SK-N-SH treated with all-trans-retinoic acid at 6 μM for 48 hours (cell line): ENCODE data around the gene ANKRD29.

ENCODE experiments used
- ARNTL ChIP-seq: fragments of 450-650 bp; formaldehyde crosslinking; IDR thresholded peaks from 2 replicates; pipeline ENCODE4 v1.5.0; 2020; ENCODE audit warnings: low read depth, mild to moderate bottlenecking, moderate library complexity, borderline replicate concordance
- CSRNP3 ChIP-seq: fragments of 250-450 bp; sonication (Bioruptor Pico); IDR thresholded peaks from 2 replicates; pipeline ENCODE4 v1.5.1; 2021; ENCODE audit warnings: mild to moderate bottlenecking, moderate library complexity
- ESRRG ChIP-seq: fragments of 250-450 bp; sonication (Bioruptor Pico); IDR thresholded peaks from 2 replicates; pipeline ENCODE4 v1.6.1; 2021; ENCODE audit warnings: mild to moderate bottlenecking
- GLIS3 ChIP-seq: fragments of 250-450 bp; sonication (Bioruptor Pico); IDR thresholded peaks from 2 replicates; pipeline ENCODE4 v1.5.0; 2020; ENCODE audit warnings: mild to moderate bottlenecking, moderate library complexity
- PPARA ChIP-seq: fragments of 250-450 bp; sonication (Bioruptor Pico); IDR thresholded peaks from 2 replicates; pipeline ENCODE4 v1.5.0; 2020; ENCODE audit warnings: mild to moderate bottlenecking, borderline replicate concordance
- RARB ChIP-seq: fragments of 250-450 bp; sonication (Bioruptor Pico); IDR thresholded peaks from 2 replicates; pipeline ENCODE4 v1.8.0; 2021; ENCODE audit warnings: mild to moderate bottlenecking, moderate library complexity
- TCF4 ChIP-seq: fragments of 250-450 bp; sonication (Bioruptor Pico); IDR thresholded peaks from 2 replicates; pipeline ENCODE4 v1.8.0; 2021; ENCODE audit warnings: mild to moderate bottlenecking, moderate library complexity, borderline replicate concordance
- ZFP3 ChIP-seq: fragments of 250-450 bp; sonication (Bioruptor Pico); IDR thresholded peaks from 2 replicates; pipeline ENCODE4 v1.5.0; 2020; ENCODE audit warnings: mild to moderate bottlenecking, moderate library complexity
- ZFP30 ChIP-seq: fragments of 450-650 bp; formaldehyde crosslinking; IDR thresholded peaks from 2 replicates; pipeline ENCODE4 v1.5.0; 2022; ENCODE audit warnings: mild to moderate bottlenecking, moderate library complexity
- ZNF565 ChIP-seq: fragments of 450-650 bp; formaldehyde crosslinking; conservative IDR thresholded peaks from 2 replicates; pipeline ENCODE4 v1.5.0; 2020; ENCODE audit warnings: low read depth, mild to moderate bottlenecking, moderate library complexity
- ZNF70 ChIP-seq: fragments of 450-650 bp; formaldehyde crosslinking; IDR thresholded peaks from 2 replicates; pipeline ENCODE4 v1.5.0; 2020; ENCODE audit warnings: mild to moderate bottlenecking, moderate library complexity

DNA sequence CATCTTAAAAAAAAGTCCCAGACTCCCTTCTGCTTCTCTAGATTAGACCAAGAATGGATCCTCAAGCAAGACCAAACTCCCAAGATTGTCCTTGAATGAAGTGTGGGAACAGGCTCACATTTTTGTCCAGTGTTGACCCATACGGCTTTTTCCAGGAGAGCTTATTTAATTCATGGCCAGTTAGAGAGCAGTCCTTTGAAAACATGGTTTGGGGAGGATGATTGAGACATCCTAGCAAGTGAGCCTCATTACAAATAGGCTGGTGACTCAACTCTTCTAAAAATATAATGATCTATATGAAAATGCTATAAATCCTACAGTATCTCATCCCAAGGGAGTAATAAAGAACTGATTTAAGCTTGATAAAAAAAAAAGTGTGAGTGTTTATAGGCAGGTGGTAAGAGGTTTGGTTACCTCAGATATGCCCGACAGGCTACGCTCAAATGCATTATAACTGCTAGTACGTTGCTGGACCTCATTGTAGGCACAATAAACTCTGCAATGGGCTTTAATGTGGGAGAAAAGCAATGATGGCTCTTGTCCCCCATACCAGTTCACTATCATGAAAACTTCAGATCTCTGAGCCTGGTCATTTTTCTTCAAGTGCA lies 17.0 kb downstream of the ANKRD29 start:
- no peak for TF ChIP-seq ZFP3
- no peak for TF ChIP-seq CSRNP3 (CRISPR knock-in tag)
- no peak for TF ChIP-seq ARNTL
- TF ChIP-seq GLIS3 (CRISPR knock-in tag): no peak
- no peak for TF ChIP-seq ZNF70 (CRISPR knock-in tag)
- TF ChIP-seq ZFP30 (CRISPR knock-in tag): no peak
- TF ChIP-seq RARB (CRISPR knock-in tag): no peak
- TF ChIP-seq ESRRG (CRISPR knock-in tag): no peak
- TF ChIP-seq ZNF565 (CRISPR knock-in tag): no peak
- no peak for TF ChIP-seq TCF4 (CRISPR knock-in tag)
- no peak for TF ChIP-seq PPARA (CRISPR knock-in tag)
